NCI-H1694 (cell line): ENCODE measurements around the gene ATF5.
"Not testable (repeated sequence)": the region's sequence is repeated elsewhere in the genome, so short reads cannot be mapped to it uniquely, and the experiment has no call there.

Experiments used
- DNase-seq: peaks from one replicate; lab custom pipeline; 2025; lab: John Stamatoyannopoulos, UW

ATF5 gene

GRCh38 chr19:49949742-49950589 lies 21.0 kb downstream of the ATF5 start:
- DNase-seq, result no peak

- no peak for DNase-seq
Measured at GRCh38 chr19:49950590-49950948, 21.6 kb downstream of the ATF5 start.

DNA sequence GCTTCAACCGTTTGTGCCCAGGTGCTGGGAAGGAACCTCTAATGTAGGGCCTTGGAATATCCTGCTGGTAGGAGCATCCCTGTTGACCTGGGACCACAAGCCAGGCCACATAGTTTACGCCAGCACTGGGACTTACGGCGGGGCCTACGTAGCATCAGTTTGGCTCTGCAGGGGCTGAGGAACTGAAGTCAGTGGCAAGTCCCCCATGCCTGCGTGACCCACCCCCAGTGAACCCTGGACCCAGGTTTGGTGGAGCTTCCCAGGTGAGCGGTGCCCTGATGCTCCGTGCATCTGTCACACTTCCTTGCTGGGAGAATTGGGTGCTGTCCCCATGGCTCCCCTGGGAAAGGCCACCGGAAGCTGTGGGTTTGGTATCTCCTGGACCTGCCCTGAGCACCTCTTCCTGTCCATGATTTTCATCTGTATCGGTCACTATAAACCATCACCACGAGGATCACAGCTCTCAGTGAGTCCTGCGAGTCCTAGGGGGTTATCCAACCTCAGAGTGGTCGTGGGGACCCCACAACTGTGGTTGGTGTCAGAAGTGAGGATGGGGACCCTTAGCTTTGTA lies 22.0 kb downstream of the ATF5 start:
- no peak for DNase-seq

DNA sequence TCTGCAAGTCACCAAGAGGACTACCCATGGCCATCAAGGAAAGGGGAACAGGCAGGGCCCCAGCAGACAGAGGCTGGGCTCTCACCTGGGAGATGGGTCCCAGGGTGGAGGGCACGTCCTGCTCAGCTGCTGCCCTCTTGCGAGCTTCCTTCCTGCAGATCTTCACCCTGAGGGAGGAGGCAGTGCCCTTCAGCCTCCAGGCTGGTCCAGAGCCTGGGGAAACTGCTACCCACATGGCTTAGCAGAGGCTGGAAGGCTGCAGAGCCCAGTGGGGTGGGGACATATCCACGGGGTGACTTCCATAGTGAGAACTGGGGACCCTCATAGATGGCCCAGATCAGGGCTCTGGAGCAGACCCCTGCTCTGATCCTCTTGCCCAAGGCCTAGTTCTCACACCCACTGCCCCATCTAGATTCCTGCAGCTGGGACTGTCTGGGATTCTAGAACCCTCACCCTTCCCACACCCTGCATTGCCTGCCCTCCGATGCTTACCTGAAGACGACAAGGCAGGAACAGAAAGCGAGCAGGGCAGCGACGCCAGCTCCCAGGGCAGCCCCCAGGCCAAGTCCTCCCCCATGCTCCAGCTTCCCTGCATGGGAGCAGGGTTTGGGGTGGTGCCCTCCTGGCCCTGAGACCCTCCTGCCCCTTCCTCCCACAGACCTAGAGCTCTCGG lies 22.9 kb downstream of the ATF5 start:
- no peak for DNase-seq

- no peak for DNase-seq
Measured at GRCh38 chr19:49952479-49952836, 23.5 kb downstream of the ATF5 start.

DNA sequence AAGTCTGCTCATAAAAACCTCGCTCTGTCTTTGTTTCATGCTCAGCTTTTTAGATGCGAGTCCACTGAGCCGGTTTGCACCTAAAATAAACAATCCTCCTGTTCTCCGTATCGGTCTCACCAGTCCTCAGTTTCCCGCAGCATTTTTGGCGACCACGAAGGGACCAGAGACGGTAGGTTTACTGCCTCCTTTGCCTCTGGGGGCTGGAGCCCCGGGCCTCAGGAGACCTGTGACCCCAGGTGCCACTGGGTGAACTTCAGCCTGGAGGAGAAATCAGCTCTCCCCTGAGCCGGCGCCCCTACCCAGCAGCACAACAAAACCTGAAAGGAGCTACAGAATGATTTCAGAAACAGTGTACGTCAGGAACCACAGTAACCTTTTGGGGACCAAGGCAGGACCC lies 23.9 kb downstream of the ATF5 start:
- no peak for DNase-seq

DNA sequence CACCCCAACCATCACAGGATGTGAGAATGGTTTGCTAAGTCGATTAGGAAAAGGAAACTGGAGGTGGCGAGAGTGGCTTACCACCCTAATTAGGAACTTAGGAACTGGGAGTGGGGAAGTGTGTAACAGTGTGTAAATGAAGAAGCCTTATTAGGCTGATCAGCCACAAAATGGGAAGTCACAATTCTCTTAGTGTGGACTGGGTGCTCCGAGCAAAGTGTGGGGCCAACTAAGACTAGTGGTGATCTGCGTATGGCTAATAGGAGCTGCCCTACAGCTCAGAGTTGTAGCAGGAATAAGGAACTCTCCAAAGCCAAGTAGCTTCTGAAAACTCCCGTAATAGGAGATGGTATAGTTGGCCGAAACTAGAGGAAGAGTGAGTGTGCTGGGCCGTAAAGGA lies 24.4 kb downstream of the ATF5 start:
- no peak for DNase-seq

GRCh38 chr19:49954092-49954829 lies 25.3 kb downstream of the ATF5 start:
- DNase-seq, result no peak

GRCh38 chr19:49954933-49955332 lies 25.9 kb downstream of the ATF5 start:
- no peak for DNase-seq

DNA sequence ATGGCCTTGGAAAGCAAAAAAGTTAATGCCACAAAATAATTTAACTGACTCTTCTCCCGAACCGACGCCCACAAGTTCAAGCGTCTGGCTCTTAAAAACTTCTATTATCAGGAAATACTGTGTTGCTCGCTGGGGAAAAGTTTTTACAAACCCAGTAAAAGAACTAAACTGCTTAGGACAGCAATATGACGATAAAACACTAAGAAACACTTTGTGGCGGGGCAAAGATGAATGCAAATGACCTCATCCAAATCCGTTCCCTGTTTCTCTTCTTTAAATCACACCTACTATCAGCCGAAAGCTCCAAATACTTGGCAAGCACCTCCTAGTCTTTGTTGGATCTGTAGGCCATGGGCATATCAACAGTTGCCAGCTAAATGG lies 27.1 kb downstream of the ATF5 start:
- no peak for DNase-seq

DNA sequence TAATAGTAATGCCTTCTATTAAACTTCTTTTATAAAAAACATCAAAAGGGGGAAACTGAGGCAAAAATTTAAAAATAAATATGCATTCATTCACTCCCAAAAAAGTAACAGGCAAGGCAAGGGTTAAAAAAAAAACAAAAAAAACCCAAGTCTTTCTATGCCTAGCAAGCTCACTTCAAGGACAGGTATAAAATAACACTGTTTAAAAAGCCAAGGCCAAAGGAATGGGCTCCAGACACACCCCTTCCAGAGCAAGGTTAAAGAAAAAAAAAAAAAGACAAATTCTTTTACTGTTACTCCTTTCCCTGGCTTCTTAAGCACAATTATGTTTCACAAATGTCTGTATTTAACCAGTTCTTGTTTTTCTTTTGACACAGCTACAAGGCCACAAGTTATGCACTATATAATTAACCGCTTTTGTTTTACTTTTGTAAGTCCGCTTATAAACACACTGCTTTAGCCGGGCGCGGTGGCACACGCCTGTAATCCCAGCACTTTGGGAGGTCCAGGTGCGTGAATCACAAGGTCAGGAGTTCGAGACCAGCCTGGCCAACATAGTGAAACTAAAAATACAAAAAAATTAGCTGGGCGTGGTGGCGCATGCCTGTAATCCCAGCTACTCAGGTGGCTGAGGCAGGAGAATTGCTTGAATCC lies 28.4 kb downstream of the ATF5 start:
- no peak for DNase-seq

- not testable (repeated sequence) for DNase-seq
Measured at GRCh38 chr19:49958144-49958543, 29.1 kb downstream of the ATF5 start.

DNA sequence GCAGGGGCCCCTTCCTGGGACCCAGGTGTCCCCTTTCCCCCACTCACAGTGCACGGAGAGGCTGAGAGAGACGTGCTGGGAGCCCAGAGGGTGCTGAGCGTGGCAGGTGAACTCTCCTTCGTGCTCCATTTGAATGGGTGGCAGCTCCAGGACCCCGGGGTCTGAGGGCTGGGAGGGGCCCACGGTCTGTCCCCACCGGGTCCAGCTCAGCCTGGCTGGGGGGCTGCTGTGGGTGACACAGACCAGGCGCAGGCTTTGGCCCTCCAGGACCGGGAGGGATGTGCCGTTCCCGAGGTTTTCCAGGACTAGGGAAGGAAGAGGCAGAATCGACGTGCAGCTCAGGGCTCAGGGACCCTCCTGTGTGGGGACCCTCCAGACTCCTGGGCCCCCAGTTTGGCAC lies 29.6 kb downstream of the ATF5 start:
- not testable (repeated sequence) for DNase-seq

- not testable (repeated sequence) for DNase-seq
Measured at GRCh38 chr19:49959892-49960291, 30.9 kb downstream of the ATF5 start.

DNA sequence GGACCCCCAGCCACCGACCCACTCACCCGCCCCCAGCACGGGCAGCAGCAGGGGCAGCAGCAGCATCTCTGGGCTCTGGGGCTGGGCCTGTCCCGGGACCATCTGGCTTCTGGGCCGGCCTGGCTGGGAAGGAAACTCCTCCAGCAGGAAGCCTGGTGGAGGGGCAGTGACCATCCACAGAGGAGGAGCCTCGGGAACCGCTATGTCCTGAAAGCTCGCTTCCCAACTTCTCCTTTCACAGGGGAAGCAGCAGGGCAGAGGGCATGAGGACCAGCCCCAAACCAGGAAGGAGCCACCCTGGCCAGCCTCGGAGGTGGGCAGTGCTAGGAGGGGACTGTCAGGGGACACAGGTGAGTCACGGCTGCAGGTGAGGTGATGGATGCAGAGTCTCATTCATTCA lies 32.0 kb downstream of the ATF5 start, which contains the start of gene SIGLEC11:
TSS of gene SIGLEC11 (minus strand) at position 193 of the 400 bp plus-strand sequence. CDS start at position 102, 91 bp downstream.
- DNase-seq, result not testable (repeated sequence)

DNA sequence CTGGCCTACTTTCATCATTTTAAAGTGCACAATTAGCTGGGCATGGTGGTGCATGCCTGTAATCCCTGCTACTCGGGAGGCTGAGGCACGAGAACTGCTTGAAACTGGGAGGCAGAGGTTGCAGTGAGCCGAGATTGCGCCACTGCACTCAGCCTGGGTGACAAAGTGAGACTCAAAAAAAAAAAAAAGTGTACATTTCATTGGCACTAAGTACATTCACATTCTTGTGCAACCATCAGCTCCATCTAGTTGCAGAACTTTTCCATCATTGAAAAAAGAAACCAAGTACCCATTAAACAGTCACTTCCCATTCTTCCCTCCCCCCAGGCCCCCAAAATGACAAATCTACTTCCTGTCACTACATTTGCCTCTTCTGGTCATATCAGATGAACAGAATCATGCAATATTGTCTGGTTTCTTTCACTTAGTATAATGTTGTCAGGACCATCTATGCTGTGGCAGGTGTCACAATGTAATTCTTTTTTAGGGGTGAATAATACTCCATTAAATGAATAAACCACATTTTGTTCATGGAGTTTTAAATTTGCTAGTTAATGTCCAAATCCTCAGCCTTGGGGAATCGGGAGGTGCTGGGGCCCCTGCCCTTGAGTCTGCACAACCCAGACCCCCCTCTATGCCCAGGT lies 39.4 kb downstream of the ATF5 start:
- DNase-seq, result no peak

- not testable (repeated sequence) for DNase-seq
Measured at GRCh38 chr19:49969355-49969754, 40.4 kb downstream of the ATF5 start.

DNA sequence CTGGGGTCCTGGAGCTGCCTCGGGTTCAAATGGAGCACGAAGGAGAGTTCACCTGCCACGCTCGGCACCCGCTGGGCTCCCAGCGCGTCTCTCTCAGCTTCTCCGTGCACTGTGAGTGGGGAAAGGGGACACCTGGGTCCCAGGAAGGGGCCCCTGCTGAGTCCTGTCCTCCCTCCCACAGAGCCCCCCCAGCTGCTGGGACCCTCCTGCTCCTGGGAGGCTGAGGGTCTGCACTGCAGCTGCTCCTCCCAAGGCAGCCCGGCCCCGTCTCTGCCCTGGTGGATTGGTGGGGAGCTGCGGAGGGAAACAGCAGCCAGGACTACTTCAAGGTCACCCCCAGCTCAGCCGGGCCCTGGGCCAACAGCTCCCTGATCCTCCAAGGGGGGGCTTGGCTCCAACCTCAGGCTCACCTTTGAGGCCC lies 43.0 kb downstream of the ATF5 start:
- DNase-seq, result no peak

- DNase-seq, result no peak
Measured at GRCh38 chr19:49972841-49973240, 43.8 kb downstream of the ATF5 start.

DNA sequence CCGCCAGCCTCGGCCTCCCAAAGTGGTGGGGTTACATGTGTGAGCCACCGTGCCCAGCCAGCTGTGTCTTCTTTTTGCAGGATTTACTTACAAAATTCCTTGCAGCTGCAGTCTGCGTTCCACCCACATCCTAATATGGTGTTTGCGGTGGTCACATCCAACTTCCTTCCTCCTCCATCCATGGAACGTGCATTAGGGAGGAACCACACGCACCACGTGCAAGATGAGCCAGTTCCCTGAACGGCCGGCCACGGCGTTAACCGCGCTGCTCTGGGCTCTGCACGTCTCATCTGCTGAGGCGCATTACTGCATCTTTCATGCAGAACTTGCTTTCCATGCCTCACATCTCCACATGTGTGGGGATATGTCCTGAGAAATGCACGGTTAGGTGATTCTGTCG lies 45.0 kb downstream of the ATF5 start:
- DNase-seq, result no peak

DNA sequence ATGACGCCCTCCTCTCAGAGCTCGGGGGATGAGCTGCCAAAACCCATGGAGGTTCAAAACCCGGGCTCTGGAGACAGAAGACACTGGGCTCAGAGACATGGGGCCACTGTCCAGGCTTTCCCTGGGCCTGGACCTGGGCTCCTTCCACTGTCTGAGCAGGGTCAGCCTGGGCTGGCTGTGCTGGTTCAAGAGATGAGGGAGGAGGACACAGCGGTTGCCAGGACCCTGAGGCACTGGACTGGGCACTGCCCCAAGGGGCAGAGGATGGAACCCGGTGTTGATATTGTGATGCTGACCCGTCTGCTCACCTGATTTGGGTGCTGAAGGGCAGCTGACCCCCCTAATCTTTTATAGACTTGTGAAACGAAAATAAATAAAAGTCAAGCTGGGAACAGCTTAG lies 46.0 kb downstream of the ATF5 start:
- no peak for DNase-seq
